NAMALWA (cell line): ENCODE data around the gene SMIM14.

Experiments
- DNase-seq: peaks from one replicate; pipeline ENCODE4 v3.0.0-alpha.2; 2015; ENCODE audit warnings: low spot score

SMIM14 gene

DNA sequence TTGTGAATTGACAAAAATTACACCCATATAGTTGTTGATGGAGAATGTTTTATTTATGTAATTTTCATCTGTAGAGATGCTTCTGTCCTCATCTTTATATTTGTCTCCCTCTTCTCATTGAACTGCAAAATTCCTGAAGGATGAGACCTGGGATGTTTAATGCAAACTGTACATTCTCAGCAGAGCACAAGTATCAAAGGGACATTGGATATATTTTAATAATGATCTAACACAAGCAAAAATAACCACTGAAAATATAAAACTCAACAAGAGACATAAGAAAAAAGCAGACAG lies 140.0 kb downstream of the SMIM14 start:
- DNase-seq = no peak

DNA sequence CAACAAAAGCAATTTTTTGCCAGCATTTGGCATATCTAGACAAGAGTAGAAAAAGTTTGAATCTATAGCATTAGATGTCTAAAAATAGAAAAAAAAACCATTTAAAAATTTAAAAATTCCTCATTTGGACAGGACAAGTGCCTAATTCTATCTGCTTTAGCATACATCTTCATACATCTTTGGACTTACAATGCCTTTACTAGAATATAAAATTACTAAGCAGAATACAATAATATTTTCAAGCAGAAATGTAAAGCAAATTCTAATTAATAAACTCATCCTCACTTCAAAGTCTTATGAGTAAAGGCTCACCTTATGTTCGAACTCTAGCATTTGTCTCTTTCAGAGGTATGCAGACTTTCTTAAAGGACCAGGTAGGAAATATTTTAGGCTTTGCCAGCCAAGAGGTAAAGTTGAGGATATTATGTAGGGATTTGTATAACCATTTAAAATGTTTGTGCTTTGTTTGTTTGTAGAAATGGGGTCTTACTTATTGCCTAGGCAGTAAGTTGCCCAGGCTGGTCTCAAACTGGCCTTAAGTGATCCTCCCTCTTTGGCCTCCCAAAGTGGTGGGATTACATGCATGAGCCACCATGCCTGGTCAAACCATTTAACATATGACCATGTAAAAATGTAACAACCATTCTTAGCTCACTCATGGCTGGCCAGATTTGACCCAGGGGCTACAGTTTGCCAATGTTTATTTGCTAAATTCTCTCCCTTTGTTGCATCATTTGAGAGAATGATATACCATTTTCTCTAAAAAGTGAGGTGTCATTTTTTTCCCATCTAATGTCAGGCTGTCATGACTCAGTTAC lies 140.5 kb downstream of the SMIM14 start:
- no peak for DNase-seq
